HG03025 (cell line): ENCODE data around the gene PCDHA10.

ENCODE experiments used
- ATAC-seq: cut with Tn5 transposase; IDR thresholded peaks from one replicate; pipeline ENCODE4 v1.9.1; 2021; ENCODE audit warnings: mild to moderate bottlenecking, moderate library complexity; ENCODE audit not compliant: unreplicated experiment, low FRiP score

The PCDHA10 gene

GRCh38 chr5:140881889-140882590 is 26.3 kb downstream of the PCDHA10 start, which contains the start of gene PCDHA13:
PCDHA13 (plus strand) TSS chr5:140882124; CDS start chr5:140882269, 145 bp downstream.
- ATAC-seq = no peak

GRCh38 chr5:140882591-140882899 is 26.8 kb downstream of the PCDHA10 start:
- ATAC-seq = no peak

DNA sequence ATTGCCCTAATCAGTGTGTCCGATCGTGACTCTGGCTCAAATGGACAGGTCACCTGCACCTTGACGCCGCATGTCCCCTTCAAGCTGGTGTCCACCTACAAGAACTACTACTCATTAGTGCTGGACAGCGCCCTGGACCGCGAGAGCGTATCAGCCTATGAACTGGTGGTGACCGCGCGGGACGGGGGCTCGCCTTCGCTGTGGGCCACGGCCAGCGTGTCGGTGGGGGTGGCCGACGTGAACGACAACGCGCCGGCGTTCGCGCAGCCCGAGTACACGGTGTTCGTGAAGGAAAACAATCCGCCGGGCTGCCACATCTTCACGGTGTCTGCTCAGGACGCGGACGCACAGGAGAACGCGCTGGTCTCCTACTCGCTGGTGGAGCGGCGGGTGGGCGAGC is 27.7 kb downstream of the PCDHA10 start:
- no peak for ATAC-seq

DNA sequence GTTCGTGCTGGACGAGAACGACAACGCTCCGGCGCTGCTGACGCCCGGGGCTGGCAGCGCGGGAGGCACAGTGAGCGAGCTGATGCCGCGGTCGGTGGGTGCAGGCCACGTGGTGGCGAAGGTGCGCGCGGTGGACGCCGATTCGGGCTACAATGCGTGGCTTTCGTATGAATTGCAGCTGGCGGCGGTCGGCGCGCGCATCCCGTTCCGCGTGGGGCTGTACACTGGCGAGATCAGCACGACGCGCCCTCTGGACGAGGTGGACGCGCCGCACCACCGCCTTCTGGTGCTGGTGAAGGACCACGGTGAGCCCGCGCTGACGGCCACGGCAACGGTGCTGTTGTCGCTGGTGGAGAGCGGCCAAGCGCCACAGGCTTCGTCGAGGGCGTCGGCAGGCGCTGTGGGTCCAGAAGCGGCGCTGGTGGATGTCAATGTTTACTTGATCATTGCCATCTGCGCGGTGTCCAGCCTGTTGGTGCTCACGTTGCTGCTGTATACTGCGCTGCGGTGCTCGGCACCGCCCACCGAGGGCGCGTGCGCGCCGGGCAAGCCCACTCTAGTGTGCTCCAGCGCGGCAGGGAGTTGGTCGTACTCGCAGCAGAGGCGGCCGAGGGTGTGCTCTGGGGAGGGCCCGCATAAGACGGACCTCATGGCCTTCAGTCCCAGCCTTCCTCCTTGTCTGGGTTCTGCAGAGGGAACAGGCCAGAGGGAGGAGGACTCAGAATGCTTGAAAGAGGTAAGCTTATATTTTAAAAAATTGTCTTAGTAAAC is 28.4 kb downstream of the PCDHA10 start:
- ATAC-seq = no peak

DNA sequence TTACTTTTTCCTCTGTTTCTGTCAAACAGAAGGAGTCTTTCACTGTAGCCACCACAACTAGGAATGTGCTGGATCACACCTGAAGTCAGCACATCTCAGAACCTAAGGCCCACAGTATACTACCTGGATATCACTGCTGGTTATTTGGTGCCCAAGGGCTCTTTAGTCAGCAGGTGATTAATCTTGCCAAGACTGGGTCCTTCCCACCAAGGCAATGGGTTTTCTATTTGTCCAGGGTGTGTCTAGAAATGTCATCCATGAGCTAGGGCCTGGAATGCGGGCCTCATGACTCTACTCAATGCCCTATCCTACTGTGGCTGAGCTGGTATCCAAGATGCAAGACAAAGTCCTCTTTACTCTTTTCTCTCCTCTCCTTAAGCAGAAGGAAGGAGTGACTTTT is 60.6 kb downstream of the PCDHA10 start:
- ATAC-seq = no peak
